GM19467 (cell line): ENCODE results near the gene PPP2R2C.

Experiments
- ATAC-seq: cut with Tn5 transposase; IDR thresholded peaks from one replicate; pipeline ENCODE4 v1.9.1; 2021; ENCODE audit warnings: mild to moderate bottlenecking, moderate library complexity; ENCODE audit not compliant: unreplicated experiment

Gene PPP2R2C

DNA sequence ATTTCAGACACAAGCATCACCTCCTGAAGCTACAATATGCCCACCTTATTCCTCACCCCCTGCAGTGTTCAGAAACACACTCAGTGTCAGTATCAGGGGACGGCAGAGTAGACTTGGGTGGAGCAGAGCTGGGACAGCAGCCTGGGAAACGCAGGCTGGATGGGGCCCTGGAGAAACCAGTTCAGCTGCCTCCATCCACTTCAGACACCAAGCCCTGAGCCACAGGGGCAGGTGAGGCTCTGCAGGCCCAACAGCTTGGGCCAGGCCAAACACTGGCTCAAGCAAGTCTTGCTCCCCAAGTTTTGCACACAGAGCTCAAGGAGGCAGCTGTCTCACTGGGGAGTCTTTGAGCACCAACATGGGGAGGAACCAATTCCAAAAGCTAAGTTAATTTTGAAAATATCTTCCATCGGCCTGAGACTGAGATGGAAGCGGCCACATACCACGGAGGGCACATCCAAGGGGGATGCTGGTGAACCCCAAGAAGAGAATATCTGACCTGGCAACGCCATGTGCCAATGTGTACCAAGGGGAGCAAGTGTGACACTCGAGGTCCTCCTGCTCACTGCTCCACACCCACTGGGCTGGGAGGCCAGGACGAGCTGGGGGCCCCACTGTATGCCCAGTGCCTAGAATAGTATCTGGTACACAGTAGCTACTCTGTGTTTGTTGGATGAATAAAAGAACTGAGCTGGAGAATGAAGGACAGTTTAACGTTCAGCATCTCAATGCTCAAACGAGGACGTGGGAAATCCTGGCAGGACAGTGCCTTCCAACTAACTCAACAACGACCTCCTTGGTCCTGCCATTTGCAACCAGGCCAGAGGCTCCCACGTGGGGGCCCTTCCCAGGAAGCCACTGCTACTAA is 45.6 kb downstream of the PPP2R2C start:
- ATAC-seq = no peak

DNA sequence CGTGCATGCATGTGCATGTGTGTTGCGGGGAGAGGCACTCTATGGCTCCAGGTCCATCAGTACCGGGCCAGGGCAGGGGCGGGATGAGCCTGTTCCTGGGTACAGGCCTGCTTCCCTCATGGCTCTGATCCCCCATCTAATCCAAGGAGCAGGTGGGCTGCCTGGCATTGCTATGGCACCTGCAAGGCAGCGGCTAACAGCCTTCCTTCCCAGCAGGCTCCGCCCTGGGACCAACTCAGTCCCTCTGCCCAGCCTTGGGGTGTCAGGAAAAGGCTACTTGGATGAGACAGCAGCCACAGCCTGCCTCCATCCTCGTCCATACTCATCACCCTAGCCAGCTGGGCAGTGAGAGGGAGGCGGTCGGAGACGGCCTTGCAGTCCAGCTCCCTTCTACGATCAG is 46.5 kb downstream of the PPP2R2C start:
- ATAC-seq = no peak

DNA sequence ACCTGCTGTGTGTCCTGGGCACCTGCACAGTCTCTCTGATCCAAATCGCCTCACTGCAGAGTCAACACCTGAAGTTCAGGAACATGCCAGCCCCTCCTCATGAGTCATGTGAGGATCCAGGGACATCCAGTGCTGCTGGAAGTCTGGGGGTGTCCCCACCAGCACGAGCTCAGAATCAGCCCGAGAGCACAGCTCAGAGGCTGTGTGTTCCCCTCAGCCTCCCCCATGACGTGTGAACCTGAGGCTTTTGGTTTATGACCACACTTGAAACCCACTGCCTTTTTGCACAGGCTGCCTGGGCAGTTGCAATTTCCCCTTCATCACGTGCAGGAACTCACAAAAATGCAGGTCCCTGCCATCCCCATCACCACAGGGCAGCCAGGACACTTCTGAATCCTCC is 47.1 kb downstream of the PPP2R2C start:
- no peak for ATAC-seq

DNA sequence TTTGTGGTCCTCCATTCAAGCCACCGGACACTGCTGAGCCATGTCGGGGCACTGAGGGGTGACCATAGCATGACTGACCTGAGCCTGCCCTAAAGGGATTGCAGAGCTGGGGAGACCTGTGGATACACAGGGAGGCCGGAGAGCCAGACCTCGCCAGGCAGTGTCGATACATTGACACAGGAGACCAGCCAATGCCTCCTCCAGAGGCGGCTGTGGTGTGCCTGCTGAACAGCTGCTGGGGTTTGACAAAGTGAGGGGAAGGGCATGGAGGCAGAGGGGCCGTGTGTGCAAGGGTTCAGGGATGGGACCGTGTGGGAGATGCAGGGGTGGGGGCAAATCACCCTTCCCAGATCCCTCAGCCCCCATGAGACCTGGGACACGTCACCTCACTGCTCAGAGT is 48.0 kb downstream of the PPP2R2C start:
- no peak for ATAC-seq

DNA sequence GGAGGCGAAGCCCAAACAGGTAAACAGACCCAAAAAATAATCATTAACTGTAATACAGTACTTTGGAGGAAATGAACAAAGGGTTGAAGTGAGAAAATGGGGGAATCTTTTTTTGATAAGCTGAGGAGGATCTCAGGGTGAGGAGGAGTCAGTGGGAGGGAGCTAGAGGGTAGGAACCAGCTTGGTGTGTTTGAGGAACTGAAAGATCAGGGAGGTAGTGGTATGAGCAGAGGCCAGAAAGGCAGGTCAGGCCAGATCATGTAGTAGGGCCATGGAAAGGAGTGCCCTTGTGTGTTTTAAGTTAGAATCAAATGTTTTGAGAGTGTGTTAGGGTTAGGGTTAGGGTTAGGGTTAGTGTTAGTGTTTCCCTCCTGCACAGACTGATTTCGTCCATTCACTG is 48.8 kb downstream of the PPP2R2C start:
- ATAC-seq = peak; percentile 90

DNA sequence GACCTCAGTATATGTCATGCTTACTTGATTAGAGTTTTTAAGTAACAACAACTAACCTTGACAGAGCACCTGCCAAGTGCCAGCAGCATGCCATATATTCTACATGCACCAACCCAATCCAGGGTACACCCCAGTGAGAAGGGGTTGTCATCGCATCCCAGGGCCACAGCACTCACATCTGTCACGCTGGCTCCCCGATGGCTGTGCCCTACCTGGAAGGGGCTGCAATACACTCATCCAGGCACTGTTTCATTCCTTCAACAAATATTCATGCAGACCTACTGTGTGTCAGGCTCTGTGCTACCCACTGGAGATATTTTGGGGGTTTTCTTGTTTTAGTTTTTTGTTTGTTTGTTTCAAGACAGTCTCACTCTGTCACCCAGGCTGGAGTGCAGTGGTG is 49.5 kb downstream of the PPP2R2C start:
- no peak for ATAC-seq

DNA sequence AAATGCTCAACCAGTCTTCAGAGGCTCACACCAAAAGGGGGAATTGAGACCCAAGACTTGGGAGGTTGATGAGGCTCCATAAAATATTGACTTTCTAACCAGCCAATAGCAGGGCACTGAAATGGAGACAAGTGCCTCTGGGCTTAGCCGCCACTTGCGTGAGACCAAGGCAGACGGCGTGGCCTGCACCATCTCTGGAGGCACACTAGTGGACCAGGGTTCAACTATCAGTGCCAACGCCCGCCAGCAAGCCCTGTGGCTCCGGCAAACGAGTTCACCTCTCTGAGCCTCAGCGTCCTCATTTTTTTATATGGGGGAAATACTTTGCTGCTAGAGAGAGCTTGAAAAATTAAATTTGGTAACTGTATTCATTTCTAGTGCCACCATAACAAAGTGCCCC is 50.3 kb downstream of the PPP2R2C start:
- no peak for ATAC-seq

DNA sequence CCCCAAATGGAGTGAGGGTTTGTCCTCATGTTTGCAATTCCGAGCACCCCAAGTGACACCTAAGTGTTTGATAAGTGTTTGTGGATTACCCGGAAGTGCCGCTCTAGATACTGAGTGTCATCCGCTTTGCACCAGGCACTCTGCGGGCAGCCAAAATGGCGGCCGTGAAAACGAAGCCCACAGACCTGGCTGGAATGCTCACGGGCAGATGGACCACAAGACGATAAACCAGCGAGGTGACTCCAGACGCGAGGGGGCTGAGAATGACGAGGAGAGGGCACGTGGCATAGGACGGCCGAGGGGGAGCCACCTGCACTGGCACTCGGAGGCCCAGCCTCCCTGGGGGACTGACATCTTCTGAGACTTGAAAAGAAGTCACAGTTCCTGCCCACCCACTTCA is 51.0 kb downstream of the PPP2R2C start:
- no peak for ATAC-seq

DNA sequence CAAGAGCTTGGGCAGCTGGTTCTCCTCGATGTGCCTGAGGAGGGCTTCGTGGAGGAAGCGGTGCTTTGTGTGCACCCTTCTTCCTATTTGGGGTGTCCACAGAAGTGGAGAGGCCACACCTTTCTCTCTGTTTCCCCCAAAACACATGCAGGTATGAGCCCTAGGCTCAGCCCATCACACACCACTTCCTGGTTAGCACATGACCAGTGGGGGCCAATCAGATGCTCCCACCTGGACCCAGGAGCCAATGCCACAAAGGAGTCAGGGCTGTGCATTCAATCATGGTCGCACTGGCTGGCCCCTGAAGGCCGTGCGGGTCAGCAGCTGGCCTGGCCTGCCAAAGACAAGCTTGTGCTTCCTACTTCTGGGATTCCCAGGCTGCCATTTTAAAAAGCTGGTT is 51.4 kb downstream of the PPP2R2C start:
- ATAC-seq = no peak

DNA sequence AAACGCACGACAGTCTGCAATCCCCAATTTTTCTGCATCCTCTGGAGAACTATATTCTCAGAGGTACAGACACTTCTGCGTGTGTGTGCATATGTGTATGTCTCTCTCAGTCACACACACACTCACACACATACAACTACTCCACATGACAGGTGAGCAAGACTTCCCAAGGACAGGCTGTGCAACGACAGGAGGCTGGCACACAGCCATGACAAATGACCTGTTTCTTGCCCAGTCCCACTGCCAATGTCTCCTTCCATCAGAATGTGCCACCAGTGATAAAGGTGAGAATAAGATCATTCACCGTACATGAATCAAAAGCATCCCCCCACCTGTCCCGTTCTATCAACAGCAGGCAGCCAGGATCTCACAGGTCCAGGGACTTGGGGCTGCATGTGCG is 52.4 kb downstream of the PPP2R2C start:
- ATAC-seq = no peak

DNA sequence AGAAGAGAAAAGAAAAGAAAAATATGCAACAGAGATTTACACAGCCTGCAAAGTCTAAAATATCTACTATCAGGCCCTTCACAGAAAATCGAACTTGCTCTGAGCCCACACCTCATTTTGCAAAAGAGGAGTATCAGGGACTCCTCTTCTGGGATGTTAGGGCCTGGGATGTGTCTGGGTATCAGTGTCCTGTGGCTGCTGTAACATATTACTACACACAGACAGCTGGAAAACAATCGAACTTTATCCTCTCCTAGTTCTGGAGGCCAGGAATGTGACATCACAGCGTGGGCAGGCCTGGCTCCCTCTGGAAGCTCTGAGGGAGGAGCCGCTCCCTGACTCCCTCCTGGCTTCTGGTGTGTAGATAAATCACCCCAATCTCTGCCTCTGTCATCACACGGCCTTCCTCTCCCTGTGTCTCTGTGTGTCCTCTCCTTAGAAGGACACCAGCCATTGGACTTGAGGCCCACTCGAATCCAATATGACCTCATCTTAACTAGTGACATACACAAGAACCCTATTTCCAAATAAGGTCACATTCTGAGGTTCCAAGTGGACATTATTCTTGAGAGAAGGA is 52.9 kb downstream of the PPP2R2C start:
- no peak for ATAC-seq

DNA sequence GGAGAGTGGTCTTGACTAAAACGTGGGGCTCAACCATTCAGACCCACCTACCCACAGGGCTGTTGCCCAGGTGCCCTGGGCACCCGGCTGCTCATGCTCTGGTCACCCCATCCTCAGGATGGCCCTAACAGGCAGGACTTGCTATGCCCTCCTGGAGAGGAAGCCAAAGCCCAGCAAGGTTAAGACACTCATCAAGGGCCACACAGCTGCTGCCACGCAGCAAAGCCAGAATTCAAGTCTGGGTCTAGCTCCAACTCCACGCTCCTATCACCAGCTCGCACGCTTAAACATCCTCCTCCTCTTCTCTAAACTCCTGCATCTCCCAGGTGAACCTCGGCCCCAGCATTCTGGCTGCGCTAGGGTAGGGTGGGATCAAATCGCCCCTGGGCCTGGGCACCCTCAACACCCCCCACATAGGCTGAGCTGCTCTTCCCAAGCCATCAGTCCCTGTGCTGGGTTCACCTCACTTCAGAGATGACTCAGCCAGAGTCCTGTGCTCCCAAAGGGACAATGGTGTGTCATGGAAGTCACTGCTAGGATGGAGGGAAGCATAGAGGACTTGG is 54.1 kb downstream of the PPP2R2C start:
- ATAC-seq = no peak

DNA sequence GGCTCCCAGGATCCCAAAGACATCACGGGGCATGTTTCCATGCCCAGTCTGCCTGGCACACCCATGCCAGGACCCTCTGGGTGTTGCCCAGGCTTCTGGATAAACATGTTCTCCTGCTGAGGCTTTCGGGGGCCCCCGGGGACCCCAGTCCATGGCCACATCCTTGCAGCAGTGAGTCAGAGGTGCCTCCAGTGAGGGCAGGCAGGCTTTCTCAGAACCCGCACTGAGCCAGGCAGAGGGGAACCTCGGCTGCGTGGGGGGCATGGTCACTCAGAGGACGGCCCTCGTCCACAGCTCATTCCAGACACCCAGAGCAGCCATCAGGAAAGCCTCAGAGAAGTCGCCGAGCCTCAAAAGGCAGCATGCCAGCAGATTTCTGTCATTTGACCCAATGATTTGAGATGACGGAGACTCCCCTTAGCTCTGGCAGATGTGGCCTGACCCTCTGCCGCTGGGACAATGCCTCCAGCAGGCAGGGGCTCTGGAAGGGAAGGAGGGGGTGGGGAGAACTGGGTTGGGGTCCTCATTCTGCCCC is 54.8 kb downstream of the PPP2R2C start:
- no peak for ATAC-seq

DNA sequence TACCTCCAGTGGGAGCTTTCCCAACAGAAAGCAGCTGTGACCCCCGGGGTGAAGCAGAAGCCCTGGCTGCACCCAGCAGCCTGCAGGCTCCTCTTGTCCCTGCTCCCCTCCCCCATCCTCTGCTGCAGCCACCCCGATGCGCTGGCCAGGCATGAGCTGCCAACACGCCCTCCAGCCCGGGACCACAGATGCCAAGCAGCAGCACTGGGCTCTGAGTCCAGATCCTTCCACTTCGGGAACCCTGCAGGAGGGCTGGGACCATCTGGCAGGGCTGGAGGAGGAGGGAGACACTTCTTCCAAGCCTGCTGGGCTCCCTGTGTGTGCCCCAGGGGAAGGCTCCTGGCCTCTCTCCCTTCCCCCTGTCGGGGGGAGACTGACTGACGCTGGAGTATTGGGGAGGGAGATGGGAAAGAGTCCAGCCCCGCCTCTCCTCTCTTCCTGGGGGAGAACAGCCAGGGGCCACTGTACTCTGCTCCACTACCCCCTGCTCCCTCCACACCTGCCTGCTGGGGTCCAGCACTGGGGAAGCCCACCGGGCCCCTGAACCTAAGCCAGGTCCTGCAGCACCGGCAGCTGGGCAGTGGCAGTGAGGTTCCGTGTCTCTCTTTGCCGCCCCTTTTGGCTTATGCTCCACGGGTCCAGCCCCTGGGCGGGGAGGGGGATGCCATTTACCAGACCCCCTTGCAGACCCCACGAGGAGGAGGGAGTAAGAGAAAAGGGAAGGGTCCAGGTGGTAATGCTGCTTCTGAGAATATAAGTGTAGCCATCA is 55.7 kb downstream of the PPP2R2C start:
- no peak for ATAC-seq

DNA sequence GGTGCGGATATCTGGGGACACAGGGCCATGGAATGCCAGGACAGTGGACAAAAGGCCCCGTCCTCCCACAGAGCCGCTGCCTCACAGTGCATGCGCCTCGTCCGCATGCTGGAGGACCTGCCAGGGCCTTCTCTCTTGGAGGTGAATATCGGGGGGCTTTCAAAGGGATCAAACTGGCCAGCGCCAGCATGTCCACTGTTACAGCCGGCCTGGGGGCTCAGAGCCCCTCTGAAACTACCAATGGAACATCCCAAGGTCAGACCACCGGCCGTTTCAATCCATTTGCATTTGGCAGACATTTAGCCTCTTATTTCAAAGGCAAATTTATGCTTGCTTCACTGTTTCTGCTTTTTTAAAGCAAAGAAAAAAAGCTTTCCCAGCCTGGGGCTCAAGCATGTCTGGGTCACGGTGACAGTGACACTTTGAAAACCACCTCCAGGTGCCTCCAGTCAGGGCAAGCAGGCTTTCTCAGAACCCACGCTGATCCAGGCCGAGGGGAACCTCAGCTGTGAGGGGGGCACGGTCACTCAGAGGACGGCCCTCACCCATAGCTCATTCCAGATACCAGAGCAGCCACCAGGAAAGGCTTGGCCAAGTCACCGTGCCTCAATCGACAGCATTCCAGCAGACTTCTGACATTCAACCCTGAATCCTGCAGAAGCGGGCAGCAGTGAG is 57.2 kb downstream of the PPP2R2C start:
- ATAC-seq = no peak

DNA sequence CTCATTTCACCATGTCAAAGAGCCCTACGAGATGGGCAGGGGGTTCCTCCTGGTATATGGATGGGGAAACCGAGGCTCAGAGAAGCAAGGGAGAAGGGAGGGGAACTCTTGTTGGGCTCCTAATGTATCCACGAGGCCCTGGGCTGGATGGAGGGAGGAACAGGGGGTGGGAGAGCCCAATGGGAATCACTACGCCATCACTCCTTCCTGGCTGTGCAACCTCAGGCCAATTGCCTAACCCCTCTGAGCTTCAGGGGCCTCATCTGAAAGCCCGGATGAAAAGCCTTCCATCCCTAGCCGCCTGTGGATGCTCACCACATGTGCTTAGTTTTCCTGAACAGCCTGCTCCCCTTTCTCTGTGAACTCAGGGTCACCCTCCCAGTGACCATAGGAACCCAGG is 57.8 kb downstream of the PPP2R2C start:
- ATAC-seq = no peak

DNA sequence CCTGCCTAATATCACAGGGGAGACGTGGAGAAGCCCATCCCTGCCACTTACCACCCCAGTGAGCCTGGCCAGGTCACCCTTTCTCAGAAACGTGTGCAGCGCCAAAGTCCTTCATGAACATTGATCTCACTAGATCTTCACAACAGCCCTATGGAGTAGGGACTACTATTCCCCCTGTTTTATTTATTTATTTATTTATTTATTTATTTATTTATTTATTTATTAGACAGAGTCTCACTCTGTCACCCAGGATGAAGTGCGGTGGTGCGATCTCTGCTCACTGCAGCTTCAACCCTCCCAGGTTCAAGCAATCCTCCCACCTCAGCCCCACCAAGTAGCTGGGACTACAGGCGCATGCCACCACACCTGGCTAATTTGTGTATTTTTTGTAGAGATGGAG is 61.8 kb downstream of the PPP2R2C start:
- no peak for ATAC-seq

DNA sequence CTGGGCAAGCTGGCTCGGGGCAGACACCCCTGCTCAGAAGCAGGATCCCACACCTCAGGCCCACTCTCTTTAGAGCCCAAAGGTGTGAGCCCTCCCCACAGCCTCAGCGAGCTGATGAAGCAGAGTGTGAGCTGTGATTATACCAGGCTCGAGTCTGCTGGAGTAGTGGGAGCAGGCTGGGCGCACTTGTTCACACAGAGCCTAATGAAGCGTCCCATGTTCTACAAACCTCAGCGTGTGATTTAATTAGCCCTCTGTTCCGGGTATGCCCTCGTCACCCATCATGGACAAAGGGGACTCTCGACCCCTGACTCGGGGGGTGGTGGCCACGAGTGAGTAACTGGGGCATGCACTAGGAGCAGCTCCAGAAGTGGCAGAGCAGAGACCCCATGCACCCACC is 62.3 kb downstream of the PPP2R2C start:
- no peak for ATAC-seq

DNA sequence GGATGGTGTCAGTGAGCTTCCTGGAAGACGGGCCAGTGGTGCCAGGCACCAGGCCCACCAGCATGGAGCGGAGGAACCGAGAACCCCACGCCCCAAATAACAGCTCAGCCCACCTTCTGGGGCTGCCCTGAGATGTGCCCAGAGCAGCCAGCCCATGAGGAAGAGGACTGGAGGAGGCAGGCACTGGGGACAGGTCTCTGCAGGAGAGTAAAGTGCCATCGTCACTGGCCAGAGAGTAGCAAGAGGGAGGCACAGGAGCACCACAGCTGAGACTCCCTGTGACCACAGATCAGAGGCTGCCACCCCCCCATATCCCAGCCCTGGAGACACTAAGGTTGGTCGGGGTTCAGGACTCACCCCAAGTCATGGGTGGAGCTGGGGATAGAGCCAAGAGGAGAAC is 63.0 kb downstream of the PPP2R2C start:
- no peak for ATAC-seq

DNA sequence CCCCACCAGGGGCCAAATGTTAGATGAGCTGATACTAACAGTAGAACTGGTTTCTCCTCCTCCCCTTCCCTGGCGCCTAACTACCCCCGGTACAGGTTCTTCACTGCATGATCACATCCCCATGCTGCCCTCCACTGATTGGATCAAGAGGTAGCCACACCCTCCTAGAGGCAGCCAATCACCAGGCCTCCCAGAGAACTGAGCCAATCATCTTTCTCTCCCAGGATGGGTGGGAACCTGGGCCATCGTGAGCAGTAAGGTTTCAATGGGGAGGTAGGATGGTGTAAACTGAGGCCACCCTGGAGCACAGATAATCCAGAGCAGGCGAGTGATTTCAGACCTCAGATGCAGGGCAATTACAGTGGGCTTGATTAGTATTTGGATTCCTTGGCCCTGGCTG is 64.2 kb downstream of the PPP2R2C start:
- ATAC-seq = no peak

DNA sequence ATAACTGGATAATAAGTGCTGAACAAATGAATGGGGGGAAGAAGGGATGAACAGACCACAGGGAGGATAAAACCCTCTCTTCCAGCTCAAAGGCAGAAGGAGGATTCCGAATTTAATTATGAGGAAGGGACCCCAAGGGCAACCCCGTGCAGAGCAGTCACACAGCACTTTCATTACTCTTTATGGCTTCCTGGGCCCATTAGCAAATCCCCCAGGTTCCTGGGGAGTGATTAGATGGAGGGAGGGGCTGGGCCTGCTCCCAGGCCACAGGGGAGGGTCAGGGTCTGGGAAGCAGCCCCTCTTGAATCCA is 67.1 kb downstream of the PPP2R2C start:
- ATAC-seq = no peak
